Muscle layer of colon (tissue), 2 donors: ENCODE results near the gene COBL.

Source experiments
- H3K27ac ChIP-seq: one replicate; pipeline ENCODE4 v1.7.0; 2013; ENCODE audit warnings: low read depth, mild to moderate bottlenecking, low read length, moderate library complexity
- H3K27me3 ChIP-seq, 2 donors: one replicate each; pipeline ENCODE4 v1.7.0; 2013; ENCODE audit warnings: low read length in 2 of 2, mild to moderate bottlenecking in 2 of 2; ENCODE audit not compliant: insufficient read depth in 2 of 2, control insufficient read depth in 1 of 2
- H3K36me3 ChIP-seq: one replicate; pipeline ENCODE4 v1.7.0; 2013; ENCODE audit warnings: mild to moderate bottlenecking, low read length; ENCODE audit not compliant: insufficient read depth
- H3K4me1 ChIP-seq: one replicate; pipeline ENCODE4 v1.7.0; 2013; ENCODE audit warnings: mild to moderate bottlenecking, low read length; ENCODE audit not compliant: insufficient read depth
- H3K4me3 ChIP-seq, 2 donors: one replicate each; pipeline ENCODE4 v1.7.0; 2013; ENCODE audit warnings: low read length in 2 of 2, low read depth in 1 of 2, mild to moderate bottlenecking in 1 of 2, moderate library complexity in 1 of 2
- H3K9ac ChIP-seq: one replicate; pipeline ENCODE4 v1.7.0; 2013; ENCODE audit warnings: low read length
- H3K9me3 ChIP-seq: one replicate; pipeline ENCODE4 v1.7.0; 2013; ENCODE audit warnings: mild to moderate bottlenecking, low read length
- donor health status: abdominal sarcoma.
- donor health status: Adenocarcinoma of cecum.

Gene COBL

GRCh38 chr7:51025668-51026067 is 290.9 kb downstream of the COBL start:
- Histone ChIP-seq H3K9ac (no peak overlapping the region), H3K9me3 (no peaks in the 10 kb centered on the region), H3K27me3 (no peaks in the 10 kb centered on the region), H3K4me1 (no peaks in the 10 kb centered on the region), H3K27ac (no peak overlapping the region), H3K4me3 (no peak overlapping the region), H3K36me3 (no peaks in the 10 kb centered on the region)

- no peaks in the 10 kb centered on the region for H3K4me1 ChIP-seq
- no peak overlapping the region for H3K4me3 ChIP-seq
- H3K27ac ChIP-seq, result no peak overlapping the region
- H3K9me3 ChIP-seq, result no peaks in the 10 kb centered on the region
- no peaks in the 10 kb centered on the region for H3K36me3 ChIP-seq
- H3K9ac ChIP-seq, result no peak overlapping the region
- no peaks in the 10 kb centered on the region for H3K27me3 ChIP-seq
Measured at GRCh38 chr7:51024867-51025266, 291.7 kb downstream of the COBL start.

- no peaks in the 10 kb centered on the region for H3K27me3 ChIP-seq
- no peaks in the 10 kb centered on the region for H3K36me3 ChIP-seq
- H3K27ac ChIP-seq, result no peak overlapping the region
- no peaks in the 10 kb centered on the region for H3K9me3 ChIP-seq
- no peak overlapping the region for H3K9ac ChIP-seq
- no peaks in the 10 kb centered on the region for H3K4me1 ChIP-seq
- no peak overlapping the region for H3K4me3 ChIP-seq
Measured at GRCh38 chr7:51023547-51023946, 293.1 kb downstream of the COBL start.

GRCh38 chr7:51022821-51023220 is 293.8 kb downstream of the COBL start:
- Histone ChIP-seq H3K27ac (no peak overlapping the region), H3K36me3 (no peaks in the 10 kb centered on the region), H3K27me3 (no peaks in the 10 kb centered on the region), H3K4me1 (no peaks in the 10 kb centered on the region), H3K9ac (no peak overlapping the region), H3K4me3 (no peak overlapping the region), H3K9me3 (no peaks in the 10 kb centered on the region)

GRCh38 chr7:51021906-51022570 is 294.6 kb downstream of the COBL start:
- no peak overlapping the region for H3K9ac ChIP-seq
- H3K4me1 ChIP-seq, result no peaks in the 10 kb centered on the region
- no peak overlapping the region for H3K4me3 ChIP-seq
- H3K36me3 ChIP-seq, result no peaks in the 10 kb centered on the region
- no peaks in the 10 kb centered on the region for H3K27me3 ChIP-seq
- no peaks in the 10 kb centered on the region for H3K9me3 ChIP-seq
- H3K27ac ChIP-seq, result no peak overlapping the region

- Histone ChIP-seq H3K9ac (no peak overlapping the region), H3K36me3 (no peaks in the 10 kb centered on the region), H3K4me3 (no peak overlapping the region), H3K27ac (no peak overlapping the region), H3K27me3 (no peaks in the 10 kb centered on the region), H3K9me3 (no peaks in the 10 kb centered on the region), H3K4me1 (no peaks in the 10 kb centered on the region)
Measured at GRCh38 chr7:51020944-51021343, 295.7 kb downstream of the COBL start.

GRCh38 chr7:51019891-51020870 is 296.4 kb downstream of the COBL start:
- Histone ChIP-seq H3K9me3 (no peaks in the 10 kb centered on the region), H3K36me3 (no peaks in the 10 kb centered on the region), H3K4me3 (no peak overlapping the region), H3K9ac (no peak overlapping the region), H3K27me3 (no peaks in the 10 kb centered on the region), H3K4me1 (no peaks in the 10 kb centered on the region), H3K27ac (no peak overlapping the region)

GRCh38 chr7:51019191-51019844 is 297.3 kb downstream of the COBL start:
- Histone ChIP-seq H3K9me3 (no peaks in the 10 kb centered on the region), H3K27me3 (no peaks in the 10 kb centered on the region), H3K9ac (no peak overlapping the region), H3K27ac (no peak overlapping the region), H3K36me3 (no peaks in the 10 kb centered on the region), H3K4me1 (no peaks in the 10 kb centered on the region), H3K4me3 (no peak overlapping the region)

GRCh38 chr7:51017576-51018535 is 298.8 kb downstream of the COBL start:
- H3K27me3 ChIP-seq, result no peaks in the 10 kb centered on the region
- no peak overlapping the region for H3K27ac ChIP-seq
- H3K36me3 ChIP-seq, result no peaks in the 10 kb centered on the region
- H3K4me1 ChIP-seq, result no peaks in the 10 kb centered on the region
- no peaks in the 10 kb centered on the region for H3K9me3 ChIP-seq
- no peak overlapping the region for H3K9ac ChIP-seq
- H3K4me3 ChIP-seq, result no peak overlapping the region

GRCh38 chr7:51016546-51016945 is 300.1 kb downstream of the COBL start:
- Histone ChIP-seq H3K9ac (no peak overlapping the region), H3K9me3 (no peaks in the 10 kb centered on the region), H3K27me3 (no peaks in the 10 kb centered on the region), H3K36me3 (no peaks in the 10 kb centered on the region), H3K27ac (no peak overlapping the region), H3K4me3 (no peak overlapping the region), H3K4me1 (no peaks in the 10 kb centered on the region)
